Heart right ventricle (tissue), 16 donors: ENCODE measurements around the gene BTG2. TPM values are rescaled to one million over a fixed set of nuclear protein-coding genes. Genes with fewer than 3 reads are reported as not detected.

Experiments
- ATAC-seq, 8 donors: fragments of 200-7000 bp; cut with Tn5 transposase; one replicate each; pipeline ENCODE4 v1.9.1; 2020; ENCODE audit warnings: mild to moderate bottlenecking in 8 of 8, moderate library complexity in 8 of 8, moderate number of reproducible peaks in 1 of 8
- DNase-seq, 2 donors: peaks; one replicate each; pipeline ENCODE4 v3.0.0-alpha.2; 2020
- H3K27ac ChIP-seq, 10 donors: fragments of 200-600 bp; sonication (generic) in 2 of 10; one replicate each; pipeline versions ENCODE4 v1.5.0 to v1.8.0; 2020 to 2022; ENCODE audit warnings: mild to moderate bottlenecking in 3 of 10
- H3K27me3 ChIP-seq, 7 donors: fragments of 200-600 bp; one replicate each; pipeline ENCODE4 v1.8.0; 2021 to 2022; ENCODE audit warnings: mild to moderate bottlenecking in 2 of 7
- H3K36me3 ChIP-seq, 9 donors: fragments of 200-600 bp; sonication (generic) in 1 of 9; one replicate each; pipeline versions ENCODE4 v1.5.0 to v1.8.0; 2020 to 2022; ENCODE audit warnings: mild to moderate bottlenecking in 2 of 9
- H3K4me1 ChIP-seq, 9 donors: fragments of 200-600 bp; sonication (generic) in 1 of 9; one replicate each; pipeline versions ENCODE4 v1.5.0 to v1.8.0; 2020 to 2022; ENCODE audit warnings: mild to moderate bottlenecking in 4 of 9
- H3K4me3 ChIP-seq, 10 donors: fragments of 200-600 bp; sonication (generic) in 2 of 10; one replicate each; pipeline versions ENCODE4 v1.5.0 to v1.8.0; 2020 to 2022; ENCODE audit warnings: mild to moderate bottlenecking in 7 of 10, moderate library complexity in 2 of 10
- H3K9me3 ChIP-seq, 11 donors: fragments of 200-600 bp in 10 of 11; sonication (generic) in 2 of 11; one replicate each; pipeline versions ENCODE4 v1.5.0 to v1.8.0; 2013 to 2022; ENCODE audit warnings: mild to moderate bottlenecking in 2 of 11, control low read depth in 1 of 11, moderate library complexity in 1 of 11
- CTCF ChIP-seq, 9 donors: fragments of 200-600 bp; sonication (generic) in 2 of 9; IDR thresholded peaks; one replicate each; pipeline versions ENCODE4 v1.5.0 to v1.8.0; 2021 to 2022; ENCODE audit warnings: antibody characterized with exemption in 9 of 9, mild to moderate bottlenecking in 5 of 9, moderate library complexity in 1 of 9
- WGBS, 2 donors: extraction: QIAGEN DNeasy Blood & Tissue Kit; methylation state at CpG; one replicate each; pipeline ENCODE4 v1.1.7; 2013; ENCODE audit warnings: inconsistent platforms in 1 of 2; 5-methylcytosine and 5-hydroxymethylcytosine counted together
- intact Hi-C, 10 donors: fragments of 100-400 bp; cut with DNase I; formaldehyde crosslinking; loops; one replicate each; pipeline versions ENCODE4 v1.11.1 to v1.14.2; 2022
- polyA plus RNA-seq, 2 donors: library from polyadenylated mRNA; stranded (reverse); fragments of 200-250 nt; gene quantifications; one replicate each; pipeline ENCODE4 v1.2.3, GENCODE V29; 2013
- total RNA-seq, 10 donors: library from RNA; stranded (reverse); fragmentation: NEBNext Ultra II Directional in 3 of 10; extraction: Animal tissue kit (Norgen Biotek cat#: 25700) in 3 of 10; gene quantifications; one replicate each; pipeline versions ENCODE4 v1.2.1 to v1.2.4, GENCODE V29; 2021 to 2023
- donor health status: Arrhythmogenic right ventricular cardiomyopathy.
- donor health status: ischemic (EF 13 %, LVEDD 7.1; RV severe dilation, severe dysfunction).
- donor health status: healthy with polysubstance abuse.
- donor health status: DM: no; HTN: yes; CAD: no.
- donor health status: DM: no; HTN: no; CAD: no.
- donor health status: ischemic (EF 25% LVEDD 6.9; RV normal size, moderate dysfunction).
- donor health status: ischemic (EF 25% LVEDD 5.7; RV mildly dilated, moderate dysfunction).
- donor health status: healthy.
- donor health status: DM: yes; HTN: yes; CAD: no.
- donor health status: Ischemic cardiomyopathy.
- donor health status: ischemic (EF 35%, LVEDD 5.7; RV mildly dilated, moderate dysfunction).
- donor health status: nonischemic (EF 11% LVEDD 7.7; RV severe dilation, severe dysfunction).
- donor health status: DM: yes; HTN: yes; CAD: no.
- donor health status: PGD.
- donor health status: ischemic (EF 29% LVEDD 5.4; RV normal size, mild dysfunction).
- donor health status: nonischemic (EF 23%, LVEDD 6.1; RV moderate dilation, normal function).

The BTG2 gene
- total and polyA plus RNA-seq, 12 donors, result 26.4 to 349 (median 54.2) TPM

DNA sequence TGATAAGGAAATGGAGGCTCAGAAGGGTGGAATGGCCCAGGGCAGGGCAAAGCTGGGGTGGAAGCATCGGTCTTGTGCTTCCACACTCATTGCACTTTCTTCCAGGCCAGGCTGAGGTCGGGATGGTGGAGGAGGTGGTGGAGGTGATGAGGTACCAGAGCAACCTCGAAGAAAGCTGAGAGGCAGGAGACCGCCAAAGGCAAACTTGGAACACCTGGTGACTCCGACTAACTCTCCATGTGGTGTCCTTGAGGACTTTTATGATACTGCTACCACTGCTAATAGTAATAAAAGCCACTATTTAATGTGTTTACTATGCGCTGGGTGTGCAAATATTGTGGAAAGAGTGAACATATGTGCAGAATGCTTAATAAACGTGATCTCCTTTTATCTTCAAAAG, 16.9 kb upstream of the BTG2 start:
- no peak overlapping the region for H3K4me3 ChIP-seq
- WGBS, 2 donors, result 86 to 87% methylated on average over 7 of the region's 7 CpGs
- peaks cover 22 to 77% (median 63%) of the 10 kb centered on the region in 9 donors for H3K4me1 ChIP-seq
- no peak for TF ChIP-seq CTCF (IDR thresholded peaks at IDR 0.05)
- intact Hi-C loops, result no loop called here
- H3K27ac ChIP-seq, result peak overlapping the region in 9 of 10 donors; percentile 63 to 99 (median 91)
- H3K27me3 ChIP-seq, result no peaks in the 10 kb centered on the region
- no peak for ATAC-seq
- H3K9me3 ChIP-seq, result no peaks in the 10 kb centered on the region
- no peaks in the 10 kb centered on the region for H3K36me3 ChIP-seq
- no peak for DNase-seq

DNA sequence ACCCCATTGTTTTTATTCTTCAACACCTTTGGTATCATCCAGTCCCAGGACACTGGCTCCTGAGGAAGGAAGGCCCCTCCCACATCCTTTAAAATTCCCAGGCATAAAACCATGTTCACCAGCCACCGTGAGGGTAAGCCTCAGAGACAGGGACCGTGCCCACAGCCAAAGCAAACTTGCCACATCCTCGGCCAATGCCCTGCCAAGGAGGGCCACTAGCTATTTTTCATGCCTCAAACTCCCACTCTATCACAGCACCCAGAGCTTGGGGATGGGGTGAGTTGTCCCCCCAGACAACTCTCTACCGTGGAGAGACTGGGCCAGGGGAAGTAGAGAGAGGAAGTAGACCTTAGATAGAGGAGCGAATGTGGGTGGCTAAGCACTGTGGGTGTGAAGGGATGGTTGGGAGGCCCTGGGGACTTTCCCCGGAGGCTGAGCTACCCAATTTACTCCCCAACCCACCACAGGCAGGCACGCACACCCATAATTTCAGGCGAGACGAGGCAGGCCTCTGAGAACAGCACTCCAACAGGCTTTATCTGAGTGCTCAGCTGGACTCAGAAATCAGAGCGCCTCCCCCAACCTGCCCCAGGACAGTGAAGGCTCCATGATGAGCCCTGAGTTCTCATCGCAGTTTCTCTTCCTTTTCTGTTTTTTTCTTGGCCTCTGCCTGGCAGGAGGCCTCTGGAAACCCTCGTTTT, 15.9 kb upstream of the BTG2 start:
- DNase-seq, result peak in 1 of 2 donors; percentile 38
- Histone ChIP-seq H3K4me1 (peaks cover 22 to 71% (median 62%) of the 10 kb centered on the region in 9 donors), H3K27ac (peak overlapping the region; percentile 60 to 99 (median 90)), H3K9me3 (no peaks in the 10 kb centered on the region), H3K4me3 (peak overlapping the region in 3 of 10 donors; percentile 39 to 50 (median 44)), H3K27me3 (no peaks in the 10 kb centered on the region), H3K36me3 (no peaks in the 10 kb centered on the region)
- ATAC-seq, result peak; percentile 3 to 37 (median 26)
- no peak for TF ChIP-seq CTCF (IDR thresholded peaks at IDR 0.05)
- WGBS, 2 donors, result 44 to 55% methylated on average over 12 of the region's 12 CpGs
- intact Hi-C loops, result no loop called here

DNA sequence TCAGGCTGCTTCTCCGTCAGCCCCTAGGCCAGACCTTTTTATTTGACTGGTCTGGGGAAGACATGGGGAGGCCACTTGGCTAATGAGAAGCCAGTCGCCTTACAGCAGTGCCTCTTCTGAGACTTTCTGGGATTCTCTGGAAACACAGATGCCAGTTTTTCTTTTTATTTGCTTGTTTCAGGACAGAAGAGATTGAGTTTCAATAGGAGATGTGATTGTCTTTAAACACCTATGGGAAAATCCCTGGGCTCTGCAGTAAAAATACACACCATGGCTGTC, 15.4 kb upstream of the BTG2 start:
- ATAC-seq, result peak in 1 of 8 donors; percentile 2
- Histone ChIP-seq H3K27ac (peak overlapping the region; percentile 60 to 99 (median 90)), H3K4me1 (peaks cover 22 to 66% (median 57%) of the 10 kb centered on the region in 9 donors), H3K27me3 (no peaks in the 10 kb centered on the region), H3K36me3 (no peaks in the 10 kb centered on the region), H3K9me3 (no peaks in the 10 kb centered on the region), H3K4me3 (peak overlapping the region in 7 of 10 donors; percentile 29 to 50 (median 39))
- intact Hi-C loops, result no loop called here
- whole genome bisulfite sequencing, 2 donors, result 69 to 72% methylated on average over 2 of the region's 2 CpGs
- TF ChIP-seq CTCF (IDR thresholded peaks at IDR 0.05), result no peak
- DNase-seq, result no peak

DNA sequence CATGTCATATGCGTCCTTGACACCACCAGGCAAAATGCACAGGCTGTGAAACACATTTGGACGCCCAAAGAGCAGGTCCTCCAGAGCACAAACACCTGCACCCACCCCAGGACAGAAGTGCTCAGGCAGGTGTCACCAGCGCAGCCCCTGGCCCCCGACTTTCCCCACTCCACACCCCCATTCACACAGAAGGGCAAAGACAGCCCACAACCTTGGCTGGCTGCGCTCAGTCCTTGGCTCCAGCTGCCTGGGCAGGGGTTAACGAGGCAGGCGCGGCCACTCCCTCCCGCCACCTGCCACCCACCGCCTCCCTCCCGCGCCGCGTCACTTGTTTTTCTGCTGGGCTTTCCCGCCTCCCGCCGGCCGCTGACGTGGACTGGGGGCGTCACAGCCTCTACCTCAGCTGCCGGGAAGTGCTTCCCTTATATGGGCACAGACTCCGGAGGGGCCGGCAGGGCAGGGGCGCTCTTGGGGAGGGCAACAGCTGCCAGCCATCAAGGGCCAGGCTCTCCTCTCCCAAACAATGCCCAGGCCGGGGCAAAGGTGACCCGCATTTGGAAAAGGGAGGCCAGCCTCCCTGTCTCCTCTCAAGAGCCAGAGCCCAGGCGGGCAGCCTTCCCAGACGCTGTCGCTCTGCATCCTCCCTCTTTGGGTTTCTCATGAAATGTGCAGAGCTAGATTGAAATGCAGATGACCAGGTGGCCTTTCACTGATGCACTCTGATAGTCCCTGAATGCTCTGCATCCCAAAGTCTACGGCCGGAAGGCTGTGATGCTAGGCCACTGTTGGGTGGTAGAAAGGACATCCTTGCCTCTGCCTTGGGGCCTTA, 14.8 kb upstream of the BTG2 start:
- intact Hi-C loops, result no loop called here
- Histone ChIP-seq H3K4me1 (peaks cover 22 to 61% (median 57%) of the 10 kb centered on the region in 9 donors), H3K36me3 (no peaks in the 10 kb centered on the region), H3K4me3 (peak overlapping the region in 7 of 10 donors; percentile 29 to 50 (median 39)), H3K9me3 (no peaks in the 10 kb centered on the region), H3K27me3 (no peaks in the 10 kb centered on the region), H3K27ac (peak overlapping the region; percentile 60 to 99 (median 90))
- TF ChIP-seq CTCF (IDR thresholded peaks at IDR 0.05), result peak in 2 of 9 donors; percentile 3 to 8
- peak; percentile 86 to 91 (median 88) for ATAC-seq
- WGBS, 2 donors, result 14 to 15% methylated on average over 31 of the region's 31 CpGs
- peak; percentile 93 to 96 for DNase-seq
